IMR-90 (cell line): ENCODE data around the gene CCNJL. TPM values are rescaled to one million over a fixed set of nuclear protein-coding genes. Genes with fewer than 3 reads are reported as not detected.

Source experiments
- ATAC-seq: fragments of 200-7000 bp; cut with Tn5 transposase; 2 replicates; pipeline ENCODE4 v1.9.1; 2020; ENCODE audit warnings: low read depth, mild to moderate bottlenecking, moderate library complexity
- BruUV-seq: library from RNA; stranded (reverse); fragments of 400-500 nt; replicated peaks from 2 replicates; lab custom pipeline; 2021; lab: Mats Ljungman, UMichigan
- CTCF ChIA-PET: fragments of 300-600 bp; formaldehyde crosslinking; extraction: SDS; loops from one replicate; lab custom pipeline; 2021; ENCODE audit warnings: antibody characterized with exemption; lab: Yijun Ruan, JAX
- POLR2A ChIA-PET: fragments of 300-600 bp; sonication (Branson Sonifier 250); formaldehyde crosslinking; loops from one replicate; lab custom pipeline; 2022; ENCODE audit warnings: antibody characterized with exemption; ENCODE audit not compliant: unreplicated experiment; lab: Charles Lee
- DNase-seq: peaks from one replicate; pipeline ENCODE4 v3.0.0; 2013
- H2AFZ ChIP-seq: replicated peaks from 2 replicates; pipeline ENCODE3; 2013; ENCODE audit warnings: low read length, mild to moderate bottlenecking; ENCODE audit not compliant: poor library complexity
- H2AK5ac ChIP-seq: 2 replicates; pipeline ENCODE4 v1.6.1; 2013; ENCODE audit warnings: low read depth, low read length, inconsistent platforms
- H2AK9ac ChIP-seq: replicated peaks from 2 replicates; pipeline ENCODE3; 2013; ENCODE audit warnings: mild to moderate bottlenecking, low read depth, low read length, moderate library complexity; ENCODE audit not compliant: poor library complexity
- H2BK120ac ChIP-seq: 2 replicates; pipeline ENCODE4 v1.6.1; 2013; ENCODE audit warnings: low read depth, low read length, inconsistent platforms
- H2BK15ac ChIP-seq: 3 replicates; pipeline ENCODE4 v1.6.1; 2013; ENCODE audit warnings: low read depth, low read length, inconsistent platforms
- H2BK20ac ChIP-seq: 2 replicates; pipeline ENCODE4 v1.6.1; 2013; ENCODE audit warnings: low read depth, mild to moderate bottlenecking, inconsistent platforms, low read length, moderate library complexity
- H2BK5ac ChIP-seq: 2 replicates; pipeline ENCODE4 v1.6.1; 2013; ENCODE audit warnings: mild to moderate bottlenecking, low read depth, low read length, inconsistent platforms; ENCODE audit not compliant: poor library complexity, severe bottlenecking
- H3K14ac ChIP-seq: replicated peaks from 2 replicates; pipeline ENCODE4 v1.6.1; 2013; ENCODE audit warnings: low read depth, low read length, inconsistent platforms
- H3K18ac ChIP-seq: 2 replicates; pipeline ENCODE4 v1.6.1; 2013; ENCODE audit warnings: low read depth, low read length, control low read depth
- H3K23ac ChIP-seq: 2 replicates; pipeline ENCODE4 v1.6.1; 2013; ENCODE audit warnings: low read depth, low read length, inconsistent platforms
- H3K27ac ChIP-seq: 2 replicates; pipeline ENCODE4 v1.5.1; 2013; ENCODE audit warnings: mild to moderate bottlenecking, control low read depth, low read length; ENCODE audit not compliant: insufficient read depth
- H3K27me3 ChIP-seq: 2 replicates; pipeline ENCODE4 v1.6.1; 2013; ENCODE audit warnings: low read length; ENCODE audit not compliant: control insufficient read depth, insufficient read depth
- H3K36me3 ChIP-seq: 2 replicates; pipeline ENCODE4 v1.6.1; 2013; ENCODE audit warnings: low read length, mixed read lengths; ENCODE audit not compliant: control insufficient read depth, insufficient read depth
- H3K4ac ChIP-seq: 2 replicates; pipeline ENCODE4 v1.6.1; 2013; ENCODE audit warnings: low read depth, low read length, inconsistent platforms
- H3K4me1 ChIP-seq: 2 replicates; pipeline ENCODE4 v1.6.1; 2013; ENCODE audit warnings: low read length, mixed read lengths; ENCODE audit not compliant: control insufficient read depth, insufficient read depth
- H3K4me2 ChIP-seq: 2 replicates; pipeline ENCODE4 v1.6.1; 2013; ENCODE audit warnings: low read depth, mild to moderate bottlenecking, control low read depth, low read length, moderate library complexity
- H3K4me3 ChIP-seq: 2 replicates; pipeline ENCODE4 v1.5.1; 2013; ENCODE audit warnings: low read depth, mild to moderate bottlenecking, control low read depth, low read length, moderate library complexity; ENCODE audit not compliant: insufficient read depth
- H3K56ac ChIP-seq: 2 replicates; pipeline ENCODE4 v1.6.1; 2013; ENCODE audit warnings: low read length, inconsistent platforms; ENCODE audit not compliant: insufficient read depth; ENCODE audit errors: extremely low read depth
- H3K79me1 ChIP-seq, 2 experiments: 2 replicates each; pipeline ENCODE4 v1.6.1; 2013; ENCODE audit warnings: low read length in 2 of 2, inconsistent platforms in 1 of 2, low read depth in 1 of 2
- H3K9ac ChIP-seq: 2 replicates; pipeline ENCODE4 v1.6.1; 2013; ENCODE audit warnings: low read depth, low read length, control low read depth
- H3K9me1 ChIP-seq: 2 replicates; pipeline ENCODE4 v1.6.1; 2013; ENCODE audit warnings: low read length, inconsistent platforms; ENCODE audit not compliant: insufficient read depth
- H3K9me3 ChIP-seq: 2 replicates; pipeline ENCODE4 v1.6.1; 2013; ENCODE audit warnings: low read length; ENCODE audit not compliant: control insufficient read depth, insufficient read depth
- H4K20me1 ChIP-seq: 2 replicates; pipeline ENCODE4 v1.6.1; 2013; ENCODE audit warnings: low read length, inconsistent platforms; ENCODE audit not compliant: insufficient read depth
- H4K5ac ChIP-seq: 2 replicates; pipeline ENCODE4 v1.6.1; 2013; ENCODE audit warnings: mild to moderate bottlenecking, low read depth, low read length, control low read depth
- H4K8ac ChIP-seq, 2 experiments: 2 replicates each; pipeline ENCODE4 v1.6.1; 2013; ENCODE audit warnings: low read depth in 2 of 2, low read length in 2 of 2, control low read depth in 1 of 2, inconsistent platforms in 1 of 2
- H4K91ac ChIP-seq: 2 replicates; pipeline ENCODE4 v1.6.1; 2013; ENCODE audit warnings: low read depth, low read length, inconsistent platforms; ENCODE audit not compliant: insufficient read depth
- CEBPB ChIP-seq: IDR thresholded peaks from 2 replicates; pipeline ENCODE4 v1.6.1; 2012; ENCODE audit warnings: low read depth, low read length, improper control_type of control experiment
- CTCF ChIP-seq: conservative IDR thresholded peaks from 2 replicates; pipeline ENCODE4 v1.5.1; 2012; ENCODE audit warnings: mild to moderate bottlenecking, low read depth, low read length, improper control_type of control experiment
- MAFK ChIP-seq: IDR thresholded peaks from 2 replicates; pipeline ENCODE4 v1.6.1; 2012; ENCODE audit warnings: low read depth, low read length, improper control_type of control experiment
- POLR2A ChIP-seq: IDR thresholded peaks from 2 replicates; pipeline ENCODE4 v1.6.1; 2012; ENCODE audit warnings: mild to moderate bottlenecking, low read depth, low read length
- WGBS, 2 experiments: methylation state at CpG; one replicate each; pipeline versions ENCODE4 v1.1.5 to v1.1.7; 2013; ENCODE audit warnings: missing lambda C conversion rate in 2 of 2; ENCODE audit not compliant: insufficient read length in 1 of 2; ENCODE audit errors: extremely low coverage in 2 of 2; 5-methylcytosine and 5-hydroxymethylcytosine counted together
- dilution Hi-C: fragments of 300-500 bp; cut with HindIII; formaldehyde crosslinking; loops from one replicate; pipeline ENCODE4 v1.14.3; 2018; ENCODE audit warnings: low sequenced_read_pairs; ENCODE audit not compliant: unreplicated experiment
- in situ Hi-C: fragments of 300-500 bp; cut with MboI; formaldehyde crosslinking; loops from 3 replicates; pipeline ENCODE4 v1.14.3; 2019; ENCODE audit warnings: low sequenced_read_pairs, inconsistent platforms, mixed read lengths
- intact Hi-C: fragments of 100-400 bp; cut with micrococcal nuclease; formaldehyde crosslinking; loops from 2 replicates; pipeline ENCODE4 v1.10.0; 2022
- microRNA-seq, 2 experiments: library from miRNA; stranded (forward) in 1 of 2; unstranded in 1 of 2; fragments of 10-50 nt in 1 of 2; fragments of <30 nt in 1 of 2; gene quantifications in 1 of 2; microRNA quantifications in 1 of 2; one replicate each; pipeline versions ENCODE3 to v1.1.0; 2013 to 2020; ENCODE audit not compliant: insufficient read depth in 1 of 2, insufficient read length in 1 of 2, unreplicated experiment in 1 of 2
- polyA plus RNA-seq, 3 experiments: library from polyadenylated mRNA; depleted of rRNA; stranded (reverse); fragments of >200 nt; gene quantifications; 2 replicates each; pipeline ENCODE4 v1.2.3, GENCODE V29; 2012; ENCODE audit warnings: low replicate concordance in 1 of 3
- small RNA-seq, 5 experiments: library from RNA; depleted of rRNA; stranded (forward); fragments of <200 nt; gene quantifications; one replicate each; pipeline ENCODE3, GENCODE V24; 2012
- total RNA-seq: library from RNA; depleted of rRNA; stranded (reverse); fragments of >200 nt; gene quantifications from 2 replicates; pipeline ENCODE4 v1.2.3, GENCODE V29; 2012; rRNA removed

Gene CCNJL
- total and polyA plus RNA-seq, 2 of the 4 experiments (the other 2 are of a cell fraction): 2.0 to 3.8 TPM

GRCh38 chr5:160207061-160207460 is 105.3 kb downstream of the CCNJL start:
- Histone ChIP-seq H4K20me1 (no peaks in the 10 kb centered on the region), H3K14ac (no peak overlapping the region), H2BK15ac (no peak overlapping the region), H3K4me3 (no peak overlapping the region), H3K23ac (no peak overlapping the region), H2BK20ac (no peak overlapping the region), H2AK5ac (no peak overlapping the region), H3K4me2 (no peak overlapping the region), H3K9ac (no peak overlapping the region), H3K4ac (no peak overlapping the region), H3K9me1 (no peaks in the 10 kb centered on the region), H3K56ac (no peak overlapping the region), H4K5ac (no peak overlapping the region), H3K79me1 (no peaks in the 10 kb centered on the region), H2AK9ac (no peak overlapping the region), H3K27ac (no peak overlapping the region), H4K91ac (no peak overlapping the region), H3K27me3 (peaks cover 6% of the 10 kb centered on the region), H2BK120ac (no peak overlapping the region), H2BK5ac (no peak overlapping the region), H3K18ac (no peak overlapping the region), H2AFZ (no peak overlapping the region), H3K4me1 (no peaks in the 10 kb centered on the region), H3K9me3 (no peaks in the 10 kb centered on the region), H3K36me3 (no peaks in the 10 kb centered on the region), H4K8ac (no peak overlapping the region)
- TF ChIP-seq MAFK: no peak
- TF ChIP-seq CEBPB: no peak
- TF ChIP-seq POLR2A: no peak
- TF ChIP-seq CTCF: no peak
- no peak for ATAC-seq
- no peak for DNase-seq
- ChIA-PET POLR2A (no interaction called here), CTCF (no interaction called here)
- in situ Hi-C loops: no loop called here
- dilution Hi-C loops: no loop called here
- no CpG with 5 or more reads among the region's 2 CpGs for WGBS, 2 experiments
- intact Hi-C loops: no loop called here
- BruUV-seq: no TSS peak

Small RNA genes lying within 50 kb of the gene (microRNA-seq; reads per million reads assigned to microRNA genes)
- not detected for gene AC112191.3 (ENCODE audit: insufficient read depth, insufficient read length)

Small RNA genes lying within 50 kb of the gene (small RNA-seq; reads per million reads assigned to genes)
- 0 reads per million in 5 experiments for gene AC112191.3

Other genes with a start within 250 kb of the CCNJL start
- 12.5 and 14.4 TPM in 2 replicates for gene PWWP2A, start 193.1 kb downstream of the CCNJL start, total RNA-seq
- 7.5 and 8.8 TPM in 2 replicates for gene PWWP2A, start 193.1 kb downstream of the CCNJL start, polyA plus RNA-seq (2012; rRNA removed)
- gene FABP6, start 83.1 kb downstream of the CCNJL start, total RNA-seq: not detected in 2 replicates
- not detected in 2 replicates for gene FABP6, start 83.1 kb downstream of the CCNJL start, polyA plus RNA-seq (2012; rRNA removed)
- 0.72 and 0.83 TPM in 2 replicates for gene C1QTNF2, start 58.1 kb upstream of the CCNJL start, total RNA-seq
- 1.2 and 1.4 TPM in 2 replicates for gene C1QTNF2, start 58.1 kb upstream of the CCNJL start, polyA plus RNA-seq (2012; rRNA removed)
- gene FAM200C, start 87.5 kb upstream of the CCNJL start, total RNA-seq: 6.3 and 6.7 TPM in 2 replicates
- gene FAM200C, start 87.5 kb upstream of the CCNJL start, polyA plus RNA-seq (2012; rRNA removed): 1.1 and 1.7 TPM in 2 replicates
- gene SLU7, start 106.5 kb upstream of the CCNJL start, total RNA-seq: 34.2 and 49.7 TPM in 2 replicates
- 12.6 and 15.9 TPM in 2 replicates for gene SLU7, start 106.5 kb upstream of the CCNJL start, polyA plus RNA-seq (2012; rRNA removed)
- 95.0 and 98.6 TPM in 2 replicates for gene PTTG1, start 109.3 kb upstream of the CCNJL start, total RNA-seq
- 118 and 229 TPM in 2 replicates for gene PTTG1, start 109.3 kb upstream of the CCNJL start, polyA plus RNA-seq (2012; rRNA removed)